ENCODE measurements around the gene ABHD10.

The ABHD10 gene

GRCh38 chr3:111978583-111979433 is at the start of gene ABHD10:
ABHD10 (plus strand) TSS chr3:111979026; CDS start chr3:111979062, 36 bp downstream.
- DNase-seq, result peak; percentile 97

GRCh38 chr3:111929484-111929883 is 49.3 kb upstream of the ABHD10 start:
- DNase-seq, result no peak

GRCh38 chr3:111932946-111933345 is 45.9 kb upstream of the ABHD10 start:
- DNase-seq, result no peak

GRCh38 chr3:111936191-111936841 is 42.5 kb upstream of the ABHD10 start:
- no peak for DNase-seq

- no peak for DNase-seq
Measured at GRCh38 chr3:111936967-111937366, 41.9 kb upstream of the ABHD10 start.

GRCh38 chr3:111937871-111938270 is 41.0 kb upstream of the ABHD10 start:
- DNase-seq, result no peak

GRCh38 chr3:111939873-111940272 is 39.0 kb upstream of the ABHD10 start:
- no peak for DNase-seq

GRCh38 chr3:111943533-111943932 is 35.3 kb upstream of the ABHD10 start:
- DNase-seq, result no peak

- DNase-seq, result no peak
Measured at GRCh38 chr3:111944372-111944771, 34.5 kb upstream of the ABHD10 start.

- no peak for DNase-seq
Measured at GRCh38 chr3:111947231-111947630, 31.6 kb upstream of the ABHD10 start.

- DNase-seq, result no peak
Measured at GRCh38 chr3:111948786-111949185, 30.0 kb upstream of the ABHD10 start.

GRCh38 chr3:111949712-111950111 is 29.1 kb upstream of the ABHD10 start:
- no peak for DNase-seq

GRCh38 chr3:111951032-111951431 is 27.8 kb upstream of the ABHD10 start:
- DNase-seq, result no peak

GRCh38 chr3:111952086-111952485 is 26.7 kb upstream of the ABHD10 start:
- no peak for DNase-seq

GRCh38 chr3:111952866-111953450 is 25.9 kb upstream of the ABHD10 start:
- no peak for DNase-seq

GRCh38 chr3:111954228-111954990 is 24.4 kb upstream of the ABHD10 start:
- DNase-seq, result no peak

- no peak for DNase-seq
Measured at GRCh38 chr3:111955876-111956275, 22.9 kb upstream of the ABHD10 start.

GRCh38 chr3:111956449-111956848 is 22.4 kb upstream of the ABHD10 start:
- no peak for DNase-seq

- no peak for DNase-seq
Measured at GRCh38 chr3:111956995-111957734, 21.7 kb upstream of the ABHD10 start.

- DNase-seq, result no peak
Measured at GRCh38 chr3:111961461-111962164, 17.2 kb upstream of the ABHD10 start.

- DNase-seq, result no peak
Measured at GRCh38 chr3:111963424-111963823, 15.4 kb upstream of the ABHD10 start.

GRCh38 chr3:111965484-111965883 is 13.3 kb upstream of the ABHD10 start:
- no peak for DNase-seq
